H9 (cell line): ENCODE measurements around the gene SLC5A1. TPM values are rescaled to one million over a fixed set of nuclear protein-coding genes. Genes with fewer than 3 reads are reported as not detected.
A peak's percentile ranks its signal among the peaks of the same experiment; 100 is the strongest.
"Not testable (repeated sequence)": the region's sequence is repeated elsewhere in the genome, so short reads cannot be mapped to it uniquely, and the experiment has no call there.

Experiments used
- DNase-seq: peaks from one replicate; pipeline ENCODE4 v3.0.0-alpha.2; 2017
- H2AFZ ChIP-seq: one replicate; pipeline ENCODE4 v1.6.1; 2013; ENCODE audit warnings: mild to moderate bottlenecking, low read length, control low read depth, moderate library complexity
- H2AK5ac ChIP-seq: 2 replicates; pipeline ENCODE4 v1.6.1; 2013; ENCODE audit warnings: low read length, control low read depth, mixed read lengths; ENCODE audit not compliant: insufficient read length
- H2BK120ac ChIP-seq: one replicate; pipeline ENCODE4 v1.6.1; 2013; ENCODE audit warnings: low read depth, mild to moderate bottlenecking, low read length, control low read depth, inconsistent platforms; ENCODE audit not compliant: poor library complexity, severe bottlenecking
- H2BK12ac ChIP-seq: 2 replicates; pipeline ENCODE4 v1.6.1; 2013; ENCODE audit warnings: low read length, control low read depth, mixed read lengths, low read depth; ENCODE audit not compliant: insufficient read length
- H2BK15ac ChIP-seq: 2 replicates; pipeline ENCODE4 v1.6.1; 2013; ENCODE audit warnings: low read depth, low read length, control low read depth
- H2BK20ac ChIP-seq: one replicate; pipeline ENCODE4 v1.6.1; 2013; ENCODE audit warnings: low read depth, mild to moderate bottlenecking, low read length, control low read depth, inconsistent platforms; ENCODE audit not compliant: poor library complexity, severe bottlenecking
- H2BK5ac ChIP-seq: 2 replicates; pipeline ENCODE4 v1.6.1; 2013; ENCODE audit warnings: low read length, control low read depth, mixed read lengths; ENCODE audit not compliant: insufficient read length
- H3K14ac ChIP-seq: 2 replicates; pipeline ENCODE4 v1.6.1; 2013; ENCODE audit warnings: low read length, control low read depth; ENCODE audit not compliant: insufficient read depth
- H3K18ac ChIP-seq: 2 replicates; pipeline ENCODE4 v1.6.1; 2013; ENCODE audit warnings: low read depth, mild to moderate bottlenecking, mixed read lengths, low read length, control low read depth; ENCODE audit not compliant: insufficient read length
- H3K23ac ChIP-seq: 2 replicates; pipeline ENCODE4 v1.6.1; 2013; ENCODE audit warnings: low read length, control low read depth, mixed read lengths, low read depth; ENCODE audit not compliant: insufficient read length
- H3K23me2 ChIP-seq: 2 replicates; pipeline ENCODE4 v1.6.1; 2013; ENCODE audit warnings: low read depth, mild to moderate bottlenecking, mixed read lengths, low read length, control low read depth; ENCODE audit not compliant: insufficient read length, poor library complexity, severe bottlenecking
- H3K27ac ChIP-seq: 2 replicates; pipeline ENCODE4 v1.5.1; 2013; ENCODE audit warnings: low read length, control low read depth, mixed read lengths, low read depth; ENCODE audit not compliant: insufficient read length
- H3K27me3 ChIP-seq: 2 replicates; pipeline ENCODE4 v1.6.1; 2013; ENCODE audit warnings: low read length, control low read depth, inconsistent platforms; ENCODE audit not compliant: insufficient read depth
- H3K4ac ChIP-seq: 2 replicates; pipeline ENCODE4 v1.6.1; 2013; ENCODE audit warnings: low read depth, mild to moderate bottlenecking, control low read depth, inconsistent platforms, low read length, moderate library complexity
- H3K4me1 ChIP-seq: 2 replicates; pipeline ENCODE4 v1.6.1; 2013; ENCODE audit warnings: low read length, control low read depth, inconsistent platforms; ENCODE audit not compliant: insufficient read depth
- H3K4me2 ChIP-seq: 2 replicates; pipeline ENCODE4 v1.6.1; 2013; ENCODE audit warnings: low read length, control low read depth, mixed read lengths; ENCODE audit not compliant: insufficient read length, insufficient read depth
- H3K56ac ChIP-seq: 2 replicates; pipeline ENCODE4 v1.6.1; 2013; ENCODE audit warnings: low read depth, mild to moderate bottlenecking, mixed read lengths, low read length, control low read depth; ENCODE audit not compliant: insufficient read length
- H3K79me1 ChIP-seq: 2 replicates; pipeline ENCODE4 v1.6.1; 2013; ENCODE audit warnings: low read depth, mild to moderate bottlenecking, moderate library complexity, low read length, control low read depth, inconsistent platforms; ENCODE audit not compliant: insufficient read depth, poor library complexity, severe bottlenecking
- H3K79me2 ChIP-seq: 2 replicates; pipeline ENCODE4 v1.6.1; 2013; ENCODE audit warnings: low read length, control low read depth, inconsistent platforms; ENCODE audit not compliant: insufficient read depth
- H3K9ac ChIP-seq: 2 replicates; pipeline ENCODE4 v1.6.1; 2013; ENCODE audit warnings: low read length, control low read depth, mixed read lengths; ENCODE audit not compliant: insufficient read length; ENCODE audit errors: extremely low read depth
- H3K9me3 ChIP-seq: one replicate; pipeline ENCODE4 v1.6.1; 2013; ENCODE audit warnings: low read depth, low read length, inconsistent platforms; ENCODE audit not compliant: control insufficient read depth
- H3T11ph ChIP-seq: one replicate; pipeline ENCODE4 v1.6.1; 2013; ENCODE audit warnings: mild to moderate bottlenecking, low read length, control low read depth, inconsistent platforms
- H4K20me1 ChIP-seq: one replicate; pipeline ENCODE4 v1.6.1; 2013; ENCODE audit not compliant: control insufficient read depth, insufficient read length, insufficient read depth
- H4K5ac ChIP-seq: 2 replicates; pipeline ENCODE4 v1.6.1; 2013; ENCODE audit warnings: low read depth, mild to moderate bottlenecking, mixed read lengths, low read length, control low read depth; ENCODE audit not compliant: insufficient read length
- H4K8ac ChIP-seq: replicated peaks from 2 replicates; pipeline ENCODE4 v1.6.1; 2013; ENCODE audit warnings: low read length, control low read depth, mixed read lengths, low read depth; ENCODE audit not compliant: insufficient read length
- H4K91ac ChIP-seq: 2 replicates; pipeline ENCODE4 v1.6.1; 2013; ENCODE audit warnings: low read depth, mild to moderate bottlenecking, moderate library complexity, mixed read lengths, low read length, control low read depth; ENCODE audit not compliant: insufficient read length
- H3K27ac Mint-ChIP-seq, 3 experiments: 2 replicates in 2 of 3; 3 replicates in 1 of 3; pipeline ENCODE4 v1.8.0; 2020 to 2021; ENCODE audit warnings: mixed read lengths in 3 of 3, mild to moderate bottlenecking in 1 of 3, moderate library complexity in 1 of 3
- H3K27me3 Mint-ChIP-seq: 2 replicates; pipeline ENCODE4 v1.8.0; 2021; ENCODE audit warnings: low read depth, mild to moderate bottlenecking, moderate library complexity, mixed read lengths
- H3K36me3 Mint-ChIP-seq, 3 experiments: 2 replicates in 2 of 3; 3 replicates in 1 of 3; pipeline ENCODE4 v1.8.0; 2020 to 2021; ENCODE audit warnings: low read depth in 3 of 3, mixed read lengths in 3 of 3; ENCODE audit not compliant: insufficient read depth in 1 of 3
- H3K4me1 Mint-ChIP-seq, 2 experiments: 2 replicates each; pipeline ENCODE4 v1.8.0; 2020; ENCODE audit warnings: mixed read lengths in 2 of 2
- H3K4me3 Mint-ChIP-seq, 2 experiments: 2 replicates in 1 of 2; 3 replicates in 1 of 2; pipeline ENCODE4 v1.8.0; 2020 to 2021; ENCODE audit warnings: mild to moderate bottlenecking in 2 of 2, mixed read lengths in 2 of 2, moderate library complexity in 1 of 2
- H3K9me3 Mint-ChIP-seq, 2 experiments: 2 replicates in 1 of 2; 3 replicates in 1 of 2; pipeline ENCODE4 v1.8.0; 2020; ENCODE audit warnings: mild to moderate bottlenecking in 2 of 2, mixed read lengths in 2 of 2, moderate library complexity in 1 of 2
- WGBS: extraction: QIAGEN DNeasy Blood & Tissue Kit; methylation state at CpG from one replicate; pipeline ENCODE4 v1.1.7; 2013; ENCODE audit warnings: missing lambda C conversion rate, low lambda C conversion rate, mixed read lengths; ENCODE audit not compliant: insufficient read length; ENCODE audit errors: extremely low coverage; 5-methylcytosine and 5-hydroxymethylcytosine counted together
- total RNA-seq: library from RNA; stranded (reverse); gene quantifications from 2 replicates; pipeline ENCODE4 v1.2.1, GENCODE V29; 2021

Gene SLC5A1
- total RNA-seq, 1 experiment from 2014 or later, result not detected

DNA sequence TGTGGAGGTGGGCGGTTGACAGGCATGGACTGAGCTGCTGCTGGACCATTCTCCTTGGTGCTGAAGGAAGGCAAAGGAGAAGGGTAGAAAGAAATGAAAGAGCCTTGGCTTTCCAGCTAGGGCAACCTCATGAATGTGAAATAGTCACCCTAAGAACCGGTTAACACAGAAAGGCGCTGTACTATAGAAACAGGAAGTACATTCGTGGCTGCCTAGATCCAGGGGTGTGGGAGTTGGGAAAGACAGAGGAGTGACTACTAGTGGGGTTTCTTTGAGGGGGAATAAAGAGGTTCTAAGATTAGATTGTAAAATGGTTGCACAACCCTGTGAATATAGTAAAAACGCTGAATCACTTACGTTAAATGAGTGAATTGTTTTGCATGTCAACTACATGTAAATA lies 108.6 kb downstream of the SLC5A1 start:
- H3K4me3 Mint-ChIP-seq, H3K4me1 ChIP-seq, H2AK5ac ChIP-seq, H3K27ac ChIP-seq, H4K91ac ChIP-seq, H2BK20ac ChIP-seq, H3K18ac ChIP-seq, H4K8ac ChIP-seq, H3K23ac ChIP-seq, H3K56ac ChIP-seq, H3T11ph ChIP-seq, H3K79me1 ChIP-seq, H4K20me1 ChIP-seq, H2BK15ac ChIP-seq, H3K23me2 ChIP-seq, H3K9me3 ChIP-seq, H3K27me3 ChIP-seq, H3K36me3 Mint-ChIP-seq, H3K14ac ChIP-seq, H2BK12ac ChIP-seq, H4K5ac ChIP-seq, H3K4ac ChIP-seq, H3K9me3 Mint-ChIP-seq, H2BK120ac ChIP-seq, H3K79me2 ChIP-seq, H3K9ac ChIP-seq, H2BK5ac ChIP-seq, DNase-seq, H3K4me2 ChIP-seq, H2AFZ ChIP-seq: not testable (repeated sequence)
- WGBS, result no CpG with 5 or more reads among the region's 6 CpGs
- Mint-ChIP-seq H3K27me3 (peaks cover 17% of the 10 kb centered on the region), H3K27ac (peak overlapping the region in 1 of 3 experiments; percentile 53; a peak in 1 of 7 replicates), H3K4me1 (peaks cover 18 to 21% of the 10 kb centered on the region in 2 experiments)

- not testable (repeated sequence) for H2BK120ac ChIP-seq, H3K14ac ChIP-seq, H3K56ac ChIP-seq, H3K9me3 ChIP-seq, H3K27me3 ChIP-seq, H3T11ph ChIP-seq, H3K9me3 Mint-ChIP-seq, H2BK15ac ChIP-seq, H3K4ac ChIP-seq, H3K27ac Mint-ChIP-seq, DNase-seq, H3K9ac ChIP-seq, H3K4me3 Mint-ChIP-seq, H3K23ac ChIP-seq, H3K4me2 ChIP-seq, H2BK5ac ChIP-seq, H3K79me2 ChIP-seq, H3K4me1 ChIP-seq, H2BK20ac ChIP-seq, H2BK12ac ChIP-seq, H3K27ac ChIP-seq, H3K18ac ChIP-seq, H4K8ac ChIP-seq, H3K23me2 ChIP-seq, H4K20me1 ChIP-seq, H4K91ac ChIP-seq, H2AFZ ChIP-seq, H3K79me1 ChIP-seq, H2AK5ac ChIP-seq, H4K5ac ChIP-seq, H3K36me3 Mint-ChIP-seq
- peaks cover 15% of the 10 kb centered on the region in 2 experiments for H3K4me1 Mint-ChIP-seq
- no CpG with 5 or more reads among the region's 4 CpGs for WGBS
- peaks cover 24% of the 10 kb centered on the region for H3K27me3 Mint-ChIP-seq
Observed at GRCh38 chr22:32154727-32155126, 111.7 kb downstream of the SLC5A1 start.
